ENCODE measurements around the gene CARMIL1.

The CARMIL1 gene

GRCh38 chr6:25278914-25279747, at the start of gene CARMIL1:
CARMIL1 (plus strand) TSS chr6:25279374; CDS start chr6:25279796, 422 bp downstream.
- DNase-seq = peak; percentile 61 to 63

- no peak for DNase-seq
These were observed 49.4 kb upstream of the CARMIL1 start for GRCh38 chr6:25229671-25230321.

- no peak for DNase-seq
These were observed 46.7 kb upstream of the CARMIL1 start for GRCh38 chr6:25232479-25232878.

- DNase-seq = no peak
These were observed 45.9 kb upstream of the CARMIL1 start for GRCh38 chr6:25233226-25233625.

GRCh38 chr6:25237579-25237978, 41.6 kb upstream of the CARMIL1 start:
- DNase-seq = no peak

GRCh38 chr6:25239059-25239458, 40.1 kb upstream of the CARMIL1 start:
- no peak for DNase-seq

- DNase-seq = no peak
These were observed 39.7 kb upstream of the CARMIL1 start for GRCh38 chr6:25239498-25239897.

- no peak for DNase-seq
These were observed 36.6 kb upstream of the CARMIL1 start for GRCh38 chr6:25242567-25242966.

- no peak for DNase-seq
These were observed 34.3 kb upstream of the CARMIL1 start for GRCh38 chr6:25244865-25245264.

GRCh38 chr6:25248123-25248522, 31.1 kb upstream of the CARMIL1 start:
- no peak for DNase-seq

GRCh38 chr6:25249133-25249532, 30.0 kb upstream of the CARMIL1 start:
- DNase-seq = no peak

GRCh38 chr6:25250878-25251277, 28.3 kb upstream of the CARMIL1 start:
- no peak for DNase-seq

GRCh38 chr6:25251426-25251825, 27.7 kb upstream of the CARMIL1 start:
- DNase-seq = no peak

GRCh38 chr6:25253351-25253750, 25.8 kb upstream of the CARMIL1 start:
- no peak for DNase-seq

GRCh38 chr6:25254671-25255070, 24.5 kb upstream of the CARMIL1 start:
- no peak for DNase-seq

- DNase-seq = no peak
These were observed 21.4 kb upstream of the CARMIL1 start for GRCh38 chr6:25257686-25258348.

GRCh38 chr6:25259756-25260155, 19.4 kb upstream of the CARMIL1 start:
- DNase-seq = no peak

GRCh38 chr6:25263657-25264056, 15.5 kb upstream of the CARMIL1 start:
- DNase-seq = no peak

- DNase-seq = no peak
These were observed 12.6 kb upstream of the CARMIL1 start for GRCh38 chr6:25266456-25267100.

GRCh38 chr6:25267662-25268061, 11.5 kb upstream of the CARMIL1 start:
- DNase-seq = no peak

GRCh38 chr6:25270559-25270958, 8.6 kb upstream of the CARMIL1 start:
- no peak for DNase-seq

- DNase-seq = no peak
These were observed 3.7 kb upstream of the CARMIL1 start for GRCh38 chr6:25275436-25275835.

GRCh38 chr6:25277386-25277785, 1.8 kb upstream of the CARMIL1 start:
- no peak for DNase-seq
